PC-3 (cell line): ENCODE measurements around the gene ZNF506. TPM values are rescaled to one million over a fixed set of nuclear protein-coding genes. Genes with fewer than 3 reads are reported as not detected.
"Not testable (repeated sequence)": the region's sequence is repeated elsewhere in the genome, so short reads cannot be mapped to it uniquely, and the experiment has no call there.

Experiments used
- ATAC-seq: fragments of 200-7000 bp; cut with Tn5 transposase; 2 replicates; pipeline ENCODE4 v1.9.1; 2020; ENCODE audit warnings: mild to moderate bottlenecking, moderate library complexity
- BruUV-seq: library from RNA; stranded (reverse); fragments of 400-500 nt; replicated peaks from 2 replicates; lab custom pipeline; 2021; lab: Mats Ljungman, UMichigan
- CTCF ChIA-PET: fragments of 300-600 bp; sonication (Branson Sonifier 250); formaldehyde crosslinking; loops from one replicate; lab custom pipeline; 2022; ENCODE audit warnings: antibody characterized with exemption; lab: Charles Lee
- POLR2A ChIA-PET: fragments of 300-600 bp; sonication (Branson Sonifier 250); formaldehyde crosslinking; loops from one replicate; lab custom pipeline; 2022; ENCODE audit warnings: antibody characterized with exemption; ENCODE audit not compliant: unreplicated experiment; lab: Charles Lee
- DNase-seq: peaks from one replicate; pipeline ENCODE4 v3.0.0-alpha.2; 2015
- H2AFZ ChIP-seq: fragments of 300-600 bp; sonication (generic); 2 replicates; pipeline ENCODE4 v1.6.0; 2016; ENCODE audit warnings: antibody characterized with exemption, low read length
- H3F3A ChIP-seq: fragments of 300-600 bp; sonication (generic); one replicate; pipeline ENCODE4 v1.6.0; 2017; ENCODE audit warnings: antibody characterized with exemption, low read length, control low read depth, mild to moderate bottlenecking; ENCODE audit not compliant: unreplicated experiment
- H3K27ac ChIP-seq: fragments of 300-600 bp; sonication (generic); 2 replicates; pipeline ENCODE4 v1.5.1; 2016; ENCODE audit warnings: mild to moderate bottlenecking, low read length
- H3K27me3 ChIP-seq: fragments of 300-600 bp; sonication (generic); 2 replicates; pipeline ENCODE4 v1.6.1; 2016; ENCODE audit warnings: low read length, mixed read lengths
- H3K36me3 ChIP-seq: fragments of 300-600 bp; sonication (generic); 2 replicates; pipeline ENCODE4 v1.6.1; 2016; ENCODE audit warnings: low read depth, mixed run types, low read length, mixed read lengths
- H3K4me1 ChIP-seq: fragments of 300-600 bp; sonication (generic); 2 replicates; pipeline ENCODE4 v1.5.1; 2016; ENCODE audit warnings: low read length; ENCODE audit not compliant: insufficient read depth
- H3K4me2 ChIP-seq: fragments of 300-600 bp; sonication (generic); 2 replicates; pipeline ENCODE4 v1.6.0; 2016; ENCODE audit warnings: low read length
- H3K4me3 ChIP-seq: fragments of 300-600 bp; sonication (generic); 2 replicates; pipeline ENCODE4 v1.5.1; 2016; ENCODE audit warnings: mild to moderate bottlenecking, low read length, mixed read lengths
- H3K79me2 ChIP-seq: fragments of 300-600 bp; sonication (generic); 2 replicates; pipeline ENCODE4 v1.6.1; 2017; ENCODE audit warnings: low read length, mixed read lengths
- H3K9ac ChIP-seq: fragments of 300-600 bp; sonication (generic); 2 replicates; pipeline ENCODE4 v1.6.0; 2016; ENCODE audit warnings: mild to moderate bottlenecking, low read length
- H3K9me2 ChIP-seq: fragments of 300-600 bp; sonication (generic); replicated peaks from 2 replicates; pipeline ENCODE4 v1.6.1; 2016; ENCODE audit warnings: mixed run types, low read length, mixed read lengths
- H3K9me3 ChIP-seq: fragments of 300-600 bp; sonication (generic); 2 replicates; pipeline ENCODE4 v1.6.1; 2016; ENCODE audit warnings: low read length, mixed read lengths
- H4K20me1 ChIP-seq: fragments of 300-600 bp; sonication (generic); 2 replicates; pipeline ENCODE4 v1.6.1; 2016; ENCODE audit warnings: low read length, mixed read lengths
- EZH2 ChIP-seq: fragments of 300-600 bp; sonication (generic); IDR thresholded peaks from one replicate; pipeline ENCODE4 v1.6.1; 2017; ENCODE audit warnings: antibody characterized with exemption, mild to moderate bottlenecking, low read length; ENCODE audit not compliant: unreplicated experiment
- EZH2phosphoT487 ChIP-seq: fragments of 300-600 bp; sonication (generic); IDR thresholded peaks from 2 replicates; pipeline ENCODE4 v1.6.1; 2018; ENCODE audit warnings: mild to moderate bottlenecking, antibody characterized with exemption, low read length, borderline replicate concordance
- intact Hi-C: fragments of 100-400 bp; cut with micrococcal nuclease; formaldehyde crosslinking; loops from 2 replicates; pipeline ENCODE4 v1.9.0; 2023
- total RNA-seq: library from RNA; depleted of rRNA; stranded (reverse); fragments of >200 nt; gene quantifications from 2 replicates; pipeline ENCODE4 v1.2.3, GENCODE V29; 2014
- TF ChIP-seq, protein P1 (sequence below): fragments of 300-600 bp; sonication (generic); conservative IDR thresholded peaks from 2 replicates; pipeline ENCODE4 v1.5.1; 2017; ENCODE audit warnings: antibody characterized with exemption, low read depth, mild to moderate bottlenecking, low read length

The ZNF506 gene
- total RNA-seq, 1 experiment from 2014 or later = 2.4 TPM

- intact Hi-C loops = no loop called here
- H3K4me1 ChIP-seq = no peaks in the 10 kb centered on the region
- no peaks in the 10 kb centered on the region for H3K27me3 ChIP-seq
- CTCF ChIA-PET = no interaction called here
- TF ChIP-seq EZH2 = no peak
- TF ChIP-seq, protein P1, sequence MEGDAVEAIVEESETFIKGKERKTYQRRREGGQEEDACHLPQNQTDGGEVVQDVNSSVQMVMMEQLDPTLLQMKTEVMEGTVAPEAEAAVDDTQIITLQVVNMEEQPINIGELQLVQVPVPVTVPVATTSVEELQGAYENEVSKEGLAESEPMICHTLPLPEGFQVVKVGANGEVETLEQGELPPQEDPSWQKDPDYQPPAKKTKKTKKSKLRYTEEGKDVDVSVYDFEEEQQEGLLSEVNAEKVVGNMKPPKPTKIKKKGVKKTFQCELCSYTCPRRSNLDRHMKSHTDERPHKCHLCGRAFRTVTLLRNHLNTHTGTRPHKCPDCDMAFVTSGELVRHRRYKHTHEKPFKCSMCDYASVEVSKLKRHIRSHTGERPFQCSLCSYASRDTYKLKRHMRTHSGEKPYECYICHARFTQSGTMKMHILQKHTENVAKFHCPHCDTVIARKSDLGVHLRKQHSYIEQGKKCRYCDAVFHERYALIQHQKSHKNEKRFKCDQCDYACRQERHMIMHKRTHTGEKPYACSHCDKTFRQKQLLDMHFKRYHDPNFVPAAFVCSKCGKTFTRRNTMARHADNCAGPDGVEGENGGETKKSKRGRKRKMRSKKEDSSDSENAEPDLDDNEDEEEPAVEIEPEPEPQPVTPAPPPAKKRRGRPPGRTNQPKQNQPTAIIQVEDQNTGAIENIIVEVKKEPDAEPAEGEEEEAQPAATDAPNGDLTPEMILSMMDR = no peak
- no peak for TF ChIP-seq EZH2phosphoT487
- H3K79me2 ChIP-seq = no peaks in the 10 kb centered on the region
- peaks cover 19% of the 10 kb centered on the region; the same call in 1 of the 2 replicates for H3K9me3 ChIP-seq
- no peaks in the 10 kb centered on the region for H3F3A ChIP-seq
- no peaks in the 10 kb centered on the region for H4K20me1 ChIP-seq
- no peak overlapping the region for H3K27ac ChIP-seq
- no peak overlapping the region for H3K9ac ChIP-seq
- H3K4me3 ChIP-seq = no peak overlapping the region
- H2AFZ ChIP-seq = no peak overlapping the region
- H3K36me3 ChIP-seq = peaks cover 6% of the 10 kb centered on the region; the same call in 1 of the 2 replicates
- ATAC-seq (no peak), DNase-seq (no peak)
- no peaks in the 10 kb centered on the region for H3K9me2 ChIP-seq
- no peak overlapping the region for H3K4me2 ChIP-seq
- no TSS peak for BruUV-seq
- POLR2A ChIA-PET = no interaction called here
These were observed 4.2 kb downstream of the ZNF506 start for GRCh38 chr19:19817357-19817756.

DNA sequence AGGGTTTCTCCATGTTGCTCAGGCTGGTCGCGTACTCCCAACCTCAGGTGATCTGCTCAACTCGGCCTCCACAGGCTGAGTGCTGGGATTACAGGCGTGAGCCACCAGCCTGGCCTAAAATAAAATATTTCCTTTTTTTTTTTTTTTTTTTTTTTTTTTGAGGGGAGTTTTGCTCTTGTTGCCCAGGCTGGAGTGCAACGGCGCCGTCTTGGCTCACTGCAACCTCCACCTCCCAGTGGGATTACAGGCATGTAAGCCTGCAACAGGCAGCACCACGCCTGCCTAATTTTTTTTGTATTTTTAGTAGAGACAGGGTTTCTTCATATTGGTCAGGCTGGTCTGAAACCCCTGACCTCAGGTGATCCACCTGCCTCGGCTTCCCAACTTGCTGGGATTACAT is 4.9 kb downstream of the ZNF506 start:
- POLR2A ChIA-PET = no interaction called here
- TF ChIP-seq EZH2phosphoT487 (no peak), EZH2 (no peak)
- TF ChIP-seq, protein P1 = no peak
- Histone ChIP-seq H3K9me3 (peaks cover 19% of the 10 kb centered on the region; the same call in 1 of the 2 replicates), H3K27ac (no peak overlapping the region), H3F3A (no peaks in the 10 kb centered on the region), H3K9ac (no peak overlapping the region), H3K4me2 (no peak overlapping the region), H3K9me2 (no peaks in the 10 kb centered on the region), H4K20me1 (no peaks in the 10 kb centered on the region), H3K27me3 (no peaks in the 10 kb centered on the region), H3K36me3 (peaks cover 6% of the 10 kb centered on the region; the same call in 1 of the 2 replicates), H3K4me3 (no peak overlapping the region), H3K4me1 (no peaks in the 10 kb centered on the region), H3K79me2 (no peaks in the 10 kb centered on the region), H2AFZ (no peak overlapping the region)
- CTCF ChIA-PET = no interaction called here
- no TSS peak for BruUV-seq
- no peak for DNase-seq
- ATAC-seq = no peak
- intact Hi-C loops = no loop called here

DNA sequence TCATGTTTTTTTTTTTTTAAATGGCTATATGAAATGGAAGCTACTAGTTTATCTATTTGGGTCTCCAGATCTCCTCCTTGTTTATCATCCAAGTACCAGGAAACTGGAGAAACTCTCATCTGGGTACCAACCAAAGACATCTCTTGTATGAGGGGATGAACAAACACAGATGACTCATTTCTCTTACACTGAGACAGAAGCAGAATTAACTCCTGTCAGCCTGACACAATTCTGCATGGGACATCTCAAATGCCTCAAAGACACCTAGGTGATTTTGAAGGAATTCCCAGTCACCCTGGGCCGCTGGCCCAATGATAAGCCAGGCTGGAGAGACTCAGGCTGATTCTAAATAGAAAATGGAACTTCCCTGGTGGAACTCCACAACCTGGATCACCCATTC is 9.6 kb downstream of the ZNF506 start:
- ATAC-seq, DNase-seq, H3K4me1 ChIP-seq, H3K9me2 ChIP-seq, POLR2A ChIA-PET, H3K79me2 ChIP-seq, H3K4me2 ChIP-seq, BruUV-seq, H3K27ac ChIP-seq, H3F3A ChIP-seq, H4K20me1 ChIP-seq, H3K9ac ChIP-seq, H3K9me3 ChIP-seq, H3K36me3 ChIP-seq, CTCF ChIA-PET, H3K4me3 ChIP-seq, H2AFZ ChIP-seq, H3K27me3 ChIP-seq, intact Hi-C loops: not testable (repeated sequence)
